PC-9 (cell line): ENCODE results near the gene ENDOG.

Source experiments
- CTCF ChIP-seq: fragments of 200-600 bp; sonication (generic); conservative IDR thresholded peaks from 2 replicates; pipeline ENCODE4 v1.6.1; 2017; ENCODE audit warnings: mixed run types, antibody characterized with exemption, mild to moderate bottlenecking, moderate library complexity
- EZH2 ChIP-seq: fragments of 200-600 bp; sonication (generic); IDR thresholded peaks from 2 replicates; pipeline ENCODE4 v1.8.0; 2017; ENCODE audit warnings: antibody characterized with exemption, low read depth

GRCh38 chr9:128845186-128845931, 27.1 kb downstream of the ENDOG start:
- no peak for TF ChIP-seq EZH2
- TF ChIP-seq CTCF = no peak
